ENCODE measurements around the gene MAPK12.

The MAPK12 gene

GRCh38 chr22:50253046-50253915, 8.2 kb downstream of the MAPK12 start:
- TF ChIP-seq CTCF (IDR thresholded peaks at IDR 0.05) (no peak), ZFX (IDR thresholded peaks at IDR 0.05; ENCODE audit: borderline replicate concordance) (no peak)
- peak overlapping the region; percentile 92 for H3K27ac ChIP-seq

- H3K27ac ChIP-seq, result peak overlapping the region; percentile 92
- TF ChIP-seq CTCF (IDR thresholded peaks at IDR 0.05) (peak; percentile 77), ZFX (IDR thresholded peaks at IDR 0.05; ENCODE audit: borderline replicate concordance) (no peak)
These were observed 9.1 kb downstream of the MAPK12 start for GRCh38 chr22:50252082-50253045.

GRCh38 chr22:50251477-50252081, 9.9 kb downstream of the MAPK12 start:
- H3K27ac ChIP-seq, result peak overlapping the region; percentile 92
- TF ChIP-seq CTCF (IDR thresholded peaks at IDR 0.05) (no peak), ZFX (IDR thresholded peaks at IDR 0.05; ENCODE audit: borderline replicate concordance) (no peak)

- H3K27ac ChIP-seq, result peak within 1 kb of the TSS; percentile 92
- TF ChIP-seq ZFX (IDR thresholded peaks at IDR 0.05; ENCODE audit: borderline replicate concordance) (no peak), CTCF (IDR thresholded peaks at IDR 0.05) (no peak)
These were observed 10.7 kb downstream of the MAPK12 start, which contains the start of gene HDAC10 for GRCh38 chr22:50250555-50251476. Gene HDAC10, minus strand, starts transcription at chr22:50251265. Its CDS starts 233 bp downstream, at chr22:50251032.

GRCh38 chr22:50250249-50250554, 11.3 kb downstream of the MAPK12 start:
- H3K27ac ChIP-seq, result peak overlapping the region; percentile 92
- TF ChIP-seq CTCF (IDR thresholded peaks at IDR 0.05) (no peak), ZFX (IDR thresholded peaks at IDR 0.05; ENCODE audit: borderline replicate concordance) (no peak)

All from 22Rv1 (cell line).